IPS-18a (cell line): Measurements from ENCODE around the gene ARMC12.

Source experiments
- H3K27ac ChIP-seq: one replicate; pipeline ENCODE4 v1.5.1; 2013; ENCODE audit warnings: low read length
- H3K27me3 ChIP-seq: one replicate; pipeline ENCODE4 v1.6.1; 2013; ENCODE audit warnings: mild to moderate bottlenecking, low read length; ENCODE audit not compliant: control insufficient read depth, insufficient read depth
- H3K36me3 ChIP-seq: one replicate; pipeline ENCODE4 v1.6.1; 2013; ENCODE audit warnings: low read depth, low read length; ENCODE audit not compliant: control insufficient read depth
- H3K4me1 ChIP-seq: one replicate; pipeline ENCODE4 v1.6.1; 2013; ENCODE audit warnings: low read depth, low read length; ENCODE audit not compliant: control insufficient read depth
- H3K4me3 ChIP-seq: one replicate; pipeline ENCODE4 v1.5.1; 2013; ENCODE audit warnings: low read length
- H3K9ac ChIP-seq: one replicate; pipeline ENCODE4 v1.6.1; 2013; ENCODE audit warnings: mild to moderate bottlenecking, low read length, moderate library complexity
- H3K9me3 ChIP-seq: one replicate; pipeline ENCODE4 v1.6.1; 2013; ENCODE audit warnings: low read depth, low read length; ENCODE audit not compliant: control insufficient read depth

ARMC12 gene

GRCh38 chr6:35759426-35759825 lies 22.6 kb downstream of the ARMC12 start:
- H3K4me1 ChIP-seq: peaks cover 35% of the 10 kb centered on the region
- H3K9ac ChIP-seq: no peak overlapping the region
- no peak overlapping the region for H3K4me3 ChIP-seq
- H3K27me3 ChIP-seq: no peaks in the 10 kb centered on the region
- no peaks in the 10 kb centered on the region for H3K9me3 ChIP-seq
- H3K27ac ChIP-seq: no peak overlapping the region
- no peaks in the 10 kb centered on the region for H3K36me3 ChIP-seq

GRCh38 chr6:35765739-35766138 lies 28.9 kb downstream of the ARMC12 start:
- Histone ChIP-seq H3K36me3 (no peaks in the 10 kb centered on the region), H3K4me3 (no peak overlapping the region), H3K27me3 (no peaks in the 10 kb centered on the region), H3K9me3 (no peaks in the 10 kb centered on the region), H3K9ac (no peak overlapping the region), H3K27ac (no peak overlapping the region), H3K4me1 (peaks cover 14% of the 10 kb centered on the region)

- Histone ChIP-seq H3K4me1 (no peaks in the 10 kb centered on the region), H3K9me3 (no peaks in the 10 kb centered on the region), H3K27ac (no peak overlapping the region), H3K4me3 (no peak overlapping the region), H3K9ac (no peak overlapping the region), H3K27me3 (no peaks in the 10 kb centered on the region), H3K36me3 (no peaks in the 10 kb centered on the region)
Observed at GRCh38 chr6:35769211-35769610, 32.4 kb downstream of the ARMC12 start.

GRCh38 chr6:35771343-35771627 lies 34.5 kb downstream of the ARMC12 start:
- no peak overlapping the region for H3K27ac ChIP-seq
- H3K4me1 ChIP-seq: no peaks in the 10 kb centered on the region
- H3K36me3 ChIP-seq: no peaks in the 10 kb centered on the region
- H3K4me3 ChIP-seq: no peak overlapping the region
- H3K27me3 ChIP-seq: no peaks in the 10 kb centered on the region
- no peak overlapping the region for H3K9ac ChIP-seq
- no peaks in the 10 kb centered on the region for H3K9me3 ChIP-seq

GRCh38 chr6:35774116-35774794 lies 37.4 kb downstream of the ARMC12 start:
- Histone ChIP-seq H3K27me3 (peaks cover 9% of the 10 kb centered on the region), H3K4me1 (no peaks in the 10 kb centered on the region), H3K9ac (no peak overlapping the region), H3K36me3 (no peaks in the 10 kb centered on the region), H3K27ac (no peak overlapping the region), H3K9me3 (no peaks in the 10 kb centered on the region), H3K4me3 (no peak overlapping the region)

- H3K4me1 ChIP-seq: no peaks in the 10 kb centered on the region
- no peak overlapping the region for H3K9ac ChIP-seq
- no peak overlapping the region for H3K27ac ChIP-seq
- peaks cover 9% of the 10 kb centered on the region for H3K27me3 ChIP-seq
- no peaks in the 10 kb centered on the region for H3K36me3 ChIP-seq
- no peak overlapping the region for H3K4me3 ChIP-seq
- H3K9me3 ChIP-seq: no peaks in the 10 kb centered on the region
Observed at GRCh38 chr6:35775031-35775430, 38.2 kb downstream of the ARMC12 start.

- H3K9ac ChIP-seq: peak within 1 kb of the TSS; percentile 48
Observed at GRCh38 chr6:35776364-35777215, 39.8 kb downstream of the ARMC12 start, which contains the start of gene CLPSL2. CLPSL2 (plus strand) TSS chr6:35776598; CDS start chr6:35776619, 21 bp downstream.

GRCh38 chr6:35777356-35778102 lies 40.7 kb downstream of the ARMC12 start:
- peaks cover 9% of the 10 kb centered on the region for H3K27me3 ChIP-seq
- no peak overlapping the region for H3K9ac ChIP-seq
- H3K9me3 ChIP-seq: no peaks in the 10 kb centered on the region
- H3K4me3 ChIP-seq: peak overlapping the region; percentile 64
- H3K4me1 ChIP-seq: no peaks in the 10 kb centered on the region
- no peak overlapping the region for H3K27ac ChIP-seq
- no peaks in the 10 kb centered on the region for H3K36me3 ChIP-seq

More at GRCh38 chr6:35776364-35777215, 39.8 kb downstream of the ARMC12 start, which contains the start of gene CLPSL2:
- Histone ChIP-seq H3K9me3 (no peaks in the 10 kb centered on the region), H3K4me1 (no peaks in the 10 kb centered on the region), H3K36me3 (no peaks in the 10 kb centered on the region), H3K27ac (no peak within 1 kb of the TSS), H3K27me3 (peaks cover 9% of the 10 kb centered on the region), H3K4me3 (peak within 1 kb of the TSS; percentile 64)

- H3K4me3 ChIP-seq: no peak overlapping the region
- H3K36me3 ChIP-seq: no peaks in the 10 kb centered on the region
- H3K9ac ChIP-seq: no peak overlapping the region
- H3K4me1 ChIP-seq: no peaks in the 10 kb centered on the region
- H3K27me3 ChIP-seq: peaks cover 9% of the 10 kb centered on the region
- no peaks in the 10 kb centered on the region for H3K9me3 ChIP-seq
- H3K27ac ChIP-seq: no peak overlapping the region
Observed at GRCh38 chr6:35778437-35778836, 41.6 kb downstream of the ARMC12 start.

GRCh38 chr6:35780719-35781118 lies 43.9 kb downstream of the ARMC12 start, which contains the start of gene CLPSL1:
CLPSL1 (plus strand) TSS chr6:35781019; CDS start chr6:35781111, 92 bp downstream.
- Histone ChIP-seq H3K27ac (no peak within 1 kb of the TSS), H3K27me3 (peaks cover 9% of the 10 kb centered on the region), H3K36me3 (no peaks in the 10 kb centered on the region), H3K9me3 (no peaks in the 10 kb centered on the region), H3K4me3 (no peak within 1 kb of the TSS), H3K4me1 (no peaks in the 10 kb centered on the region), H3K9ac (no peak within 1 kb of the TSS)

GRCh38 chr6:35781290-35781689 lies 44.5 kb downstream of the ARMC12 start:
- no peaks in the 10 kb centered on the region for H3K9me3 ChIP-seq
- H3K4me3 ChIP-seq: no peak overlapping the region
- H3K36me3 ChIP-seq: no peaks in the 10 kb centered on the region
- no peaks in the 10 kb centered on the region for H3K4me1 ChIP-seq
- H3K27me3 ChIP-seq: peaks cover 9% of the 10 kb centered on the region
- no peak overlapping the region for H3K9ac ChIP-seq
- H3K27ac ChIP-seq: no peak overlapping the region
